Tibial nerve (tissue), 4 donors: ENCODE results near the gene NFIA.

Experiments
- CTCF ChIP-seq, 5 experiments: fragments of 200-600 bp in 3 of 5; fragments of 450-650 bp in 2 of 5; sonication (generic) in 3 of 5; IDR thresholded peaks; one replicate each; pipeline ENCODE4 v1.5.1; 2016 to 2019; ENCODE audit warnings: antibody characterized with exemption in 5 of 5, mild to moderate bottlenecking in 3 of 5, moderate library complexity in 2 of 5
- EP300 ChIP-seq, 2 donors: sonication (generic); formaldehyde crosslinking; IDR thresholded peaks; one replicate each; pipeline ENCODE4 v1.6.1; 2017; ENCODE audit warnings: antibody characterized with exemption in 2 of 2, mild to moderate bottlenecking in 1 of 2
- POLR2A ChIP-seq, 2 donors: fragments of 450-650 bp; IDR thresholded peaks; one replicate each; pipeline ENCODE4 v1.6.1; 2017; ENCODE audit warnings: antibody characterized with exemption in 2 of 2, mild to moderate bottlenecking in 2 of 2, moderate library complexity in 2 of 2

- TF ChIP-seq CTCF (IDR thresholded peaks at IDR 0.05) (no peak), POLR2A (IDR thresholded peaks at IDR 0.05) (no peak), EP300 (IDR thresholded peaks at IDR 0.05) (no peak)
Observed at GRCh38 chr1:61387829-61388228, 305.5 kb downstream of the NFIA start.
